Astrocyte of the spinal cord (primary cell): ENCODE results near the gene SMCR8.
"Not testable (repeated sequence)": the region's sequence is repeated elsewhere in the genome, so short reads cannot be mapped to it uniquely, and the experiment has no call there.

Source experiments
- DNase-seq: peaks from one replicate; pipeline ENCODE4 v3.0.0; 2011; ENCODE audit warnings: low read depth, low spot score
- H3K4me3 ChIP-seq: 2 replicates; pipeline ENCODE4 v1.5.1; 2011; ENCODE audit warnings: low read depth, mild to moderate bottlenecking, low read length, moderate library complexity
- in situ Hi-C: cut with HindIII; loops from 2 replicates; pipeline ENCODE4 v1.10.0; 2017; ENCODE audit warnings: low sequenced_read_pairs
- TF ChIP-seq, protein P1 (sequence below): IDR thresholded peaks from 2 replicates; pipeline ENCODE4 v1.5.1; 2012; ENCODE audit warnings: low read depth, mild to moderate bottlenecking, low read length, inconsistent platforms

The SMCR8 gene

DNA sequence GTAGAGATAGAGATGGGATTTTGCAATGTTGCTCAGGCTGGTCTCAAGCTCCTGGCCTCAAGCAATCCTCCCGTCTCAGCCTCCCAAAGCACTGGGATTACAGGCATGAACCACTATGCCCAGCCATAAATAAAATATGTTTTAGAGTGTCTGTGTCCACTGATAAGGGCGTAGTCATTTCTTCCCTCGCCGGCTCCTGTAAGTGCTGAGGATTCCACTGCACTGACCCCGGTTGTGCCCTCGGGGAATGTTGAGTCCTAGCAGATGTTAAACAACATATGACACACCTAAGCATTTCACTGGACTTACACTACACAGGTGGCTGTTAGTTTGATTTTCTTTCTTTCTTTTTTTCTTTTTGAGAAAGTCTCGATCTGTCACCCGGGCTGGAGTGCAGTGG is 53.9 kb downstream of the SMCR8 start:
- TF ChIP-seq, protein P1, sequence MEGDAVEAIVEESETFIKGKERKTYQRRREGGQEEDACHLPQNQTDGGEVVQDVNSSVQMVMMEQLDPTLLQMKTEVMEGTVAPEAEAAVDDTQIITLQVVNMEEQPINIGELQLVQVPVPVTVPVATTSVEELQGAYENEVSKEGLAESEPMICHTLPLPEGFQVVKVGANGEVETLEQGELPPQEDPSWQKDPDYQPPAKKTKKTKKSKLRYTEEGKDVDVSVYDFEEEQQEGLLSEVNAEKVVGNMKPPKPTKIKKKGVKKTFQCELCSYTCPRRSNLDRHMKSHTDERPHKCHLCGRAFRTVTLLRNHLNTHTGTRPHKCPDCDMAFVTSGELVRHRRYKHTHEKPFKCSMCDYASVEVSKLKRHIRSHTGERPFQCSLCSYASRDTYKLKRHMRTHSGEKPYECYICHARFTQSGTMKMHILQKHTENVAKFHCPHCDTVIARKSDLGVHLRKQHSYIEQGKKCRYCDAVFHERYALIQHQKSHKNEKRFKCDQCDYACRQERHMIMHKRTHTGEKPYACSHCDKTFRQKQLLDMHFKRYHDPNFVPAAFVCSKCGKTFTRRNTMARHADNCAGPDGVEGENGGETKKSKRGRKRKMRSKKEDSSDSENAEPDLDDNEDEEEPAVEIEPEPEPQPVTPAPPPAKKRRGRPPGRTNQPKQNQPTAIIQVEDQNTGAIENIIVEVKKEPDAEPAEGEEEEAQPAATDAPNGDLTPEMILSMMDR, result no peak
- in situ Hi-C loops, result no loop called here
- no peak for DNase-seq
- no peak overlapping the region for H3K4me3 ChIP-seq

DNA sequence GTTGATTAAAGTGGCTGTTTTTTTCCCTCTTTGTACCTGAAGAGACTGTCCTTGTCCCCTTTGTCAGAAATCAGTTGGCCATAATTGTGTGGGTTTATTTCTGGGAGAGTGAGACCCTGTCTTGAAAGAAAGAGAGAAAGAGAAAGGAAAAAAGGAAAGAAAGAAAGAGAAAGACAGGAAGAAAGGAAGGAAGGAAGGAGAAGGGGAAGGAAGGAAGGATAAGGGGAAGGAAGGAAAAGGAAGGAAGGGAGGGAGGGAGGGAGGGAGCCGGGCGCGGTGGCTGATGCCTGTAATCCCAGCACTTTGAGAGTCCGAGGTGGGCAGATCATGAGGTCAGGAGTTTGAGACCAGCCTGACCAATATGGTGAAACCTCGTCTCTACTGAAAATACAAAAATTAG is 55.7 kb downstream of the SMCR8 start:
- TF ChIP-seq, protein P1, result no peak
- no peak overlapping the region for H3K4me3 ChIP-seq
- no peak for DNase-seq
- in situ Hi-C loops, result no loop called here

DNA sequence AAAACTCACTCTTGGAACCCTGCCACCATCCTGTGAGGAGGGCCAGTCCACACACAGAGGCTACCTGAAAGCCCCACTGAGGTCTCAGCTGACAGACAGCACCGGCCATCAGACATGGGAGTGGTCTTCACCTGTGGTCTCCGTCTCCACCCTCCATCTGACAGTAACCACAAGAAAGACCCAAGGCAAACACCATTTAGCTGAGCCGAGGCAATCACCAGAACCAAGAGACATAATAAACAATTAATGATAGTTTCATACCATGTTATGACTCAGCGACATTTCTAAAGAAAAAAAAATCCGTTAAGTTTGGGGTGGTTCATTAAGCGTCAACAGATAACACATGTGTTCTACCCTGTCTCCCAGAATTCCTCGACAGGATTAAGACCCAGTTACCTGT is 56.4 kb downstream of the SMCR8 start:
- in situ Hi-C loops, result no loop called here
- TF ChIP-seq, protein P1, result no peak
- no peak overlapping the region for H3K4me3 ChIP-seq
- no peak for DNase-seq

DNA sequence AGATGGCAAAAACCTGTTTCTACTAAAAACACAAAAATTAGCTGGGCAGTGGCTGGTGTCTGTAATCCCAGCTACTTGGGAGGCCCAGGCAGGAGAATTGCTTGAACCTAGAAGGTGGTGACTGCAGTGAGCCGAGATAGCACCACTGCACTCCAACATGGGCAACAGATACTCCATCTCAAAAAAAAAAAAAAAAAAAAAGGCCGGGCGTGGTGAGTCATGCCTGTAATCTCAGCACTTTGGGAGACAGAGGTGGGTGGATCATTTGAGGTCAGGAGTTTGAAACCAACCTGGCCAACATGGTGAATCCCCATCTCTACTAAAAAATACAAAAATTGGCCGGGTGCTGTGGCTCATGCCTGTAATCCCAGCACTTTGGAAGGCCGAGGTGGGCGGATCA is 58.1 kb downstream of the SMCR8 start:
- in situ Hi-C loops, H3K4me3 ChIP-seq, DNase-seq: not testable (repeated sequence)

DNA sequence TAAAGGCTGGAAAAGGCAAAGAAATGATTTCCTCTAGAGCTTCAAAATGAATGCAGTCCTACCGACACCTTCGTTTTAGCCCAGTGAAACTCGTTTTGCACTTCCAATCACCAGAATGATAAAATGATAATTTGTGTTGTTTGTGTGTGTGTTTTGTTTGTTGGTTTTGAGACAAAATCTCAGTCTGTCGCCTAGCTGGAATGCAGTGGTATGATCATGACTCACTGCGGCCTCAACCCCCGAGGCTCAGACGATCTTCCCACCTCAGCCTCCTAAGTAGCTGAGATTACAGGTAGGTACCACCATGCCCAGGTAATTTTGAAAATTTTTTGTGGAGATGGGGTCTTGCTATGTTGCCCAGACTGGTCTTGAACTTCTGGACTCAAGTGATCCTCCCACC is 59.1 kb downstream of the SMCR8 start:
- no peak overlapping the region for H3K4me3 ChIP-seq
- TF ChIP-seq, protein P1, result no peak
- in situ Hi-C loops, result no loop called here
- no peak for DNase-seq
